Vagina (tissue), 2 donors: Measurements from ENCODE around the gene LHPP. TPM values are rescaled to one million over a fixed set of nuclear protein-coding genes. Genes with fewer than 3 reads are reported as not detected.

Experiments
- DNase-seq, 2 donors: peaks; one replicate each; pipeline ENCODE4 v3.0.0-alpha.2; 2017; ENCODE audit errors: extremely low spot score in 2 of 2
- H3K27ac ChIP-seq: fragments of 200-600 bp; sonication (generic); one replicate; pipeline ENCODE4 v1.5.1; 2019
- H3K27me3 ChIP-seq: fragments of 200-600 bp; sonication (generic); one replicate; pipeline ENCODE4 v1.5.1; 2019
- H3K36me3 ChIP-seq, 2 donors: fragments of 200-600 bp; sonication (generic); one replicate each; pipeline ENCODE4 v1.5.1; 2017 to 2019
- H3K4me1 ChIP-seq: fragments of 200-600 bp; sonication (generic); one replicate; pipeline ENCODE4 v1.5.1; 2019
- H3K4me3 ChIP-seq, 2 donors: fragments of 200-600 bp; sonication (generic); 1 replicate in 1 of 2; 2 replicates in 1 of 2; pipeline ENCODE4 v1.5.1; 2016 to 2019
- H3K9me3 ChIP-seq: fragments of 200-600 bp; sonication (generic); one replicate; pipeline ENCODE4 v1.5.1; 2019
- POLR2A ChIP-seq, 2 donors: fragments of 450-650 bp; IDR thresholded peaks; one replicate each; pipeline ENCODE4 v1.6.1; 2017; ENCODE audit warnings: antibody characterized with exemption in 2 of 2, mild to moderate bottlenecking in 2 of 2, moderate library complexity in 2 of 2
- POLR2AphosphoS5 ChIP-seq, 2 donors: sonication (generic); formaldehyde crosslinking; IDR thresholded peaks; one replicate each; pipeline ENCODE4 v1.9.0; 2017; ENCODE audit warnings: antibody characterized with exemption in 2 of 2, mild to moderate bottlenecking in 2 of 2, low read depth in 1 of 2; ENCODE audit not compliant: insufficient read depth in 1 of 2
- intact Hi-C: fragments of 100-400 bp; cut with DNase I; formaldehyde crosslinking; loops from one replicate; pipeline ENCODE4 v1.15.1; 2023
- total RNA-seq: library from RNA; depleted of rRNA; stranded (reverse); fragments of >200 nt; gene quantifications from one replicate; pipeline ENCODE4 v1.2.3, GENCODE V29; 2016
- TF ChIP-seq, protein P1 (sequence below), 3 experiments: fragments of 450-650 bp in 2 of 3; fragments of 200-600 bp in 1 of 3; sonication (generic) in 1 of 3; IDR thresholded peaks; one replicate each; pipeline ENCODE4 v1.5.1; 2017 to 2019; ENCODE audit warnings: antibody characterized with exemption in 3 of 3, mild to moderate bottlenecking in 2 of 3, moderate library complexity in 2 of 3

LHPP gene
- total RNA-seq, 1 donor from 2014 or later = 20.1 TPM

DNA sequence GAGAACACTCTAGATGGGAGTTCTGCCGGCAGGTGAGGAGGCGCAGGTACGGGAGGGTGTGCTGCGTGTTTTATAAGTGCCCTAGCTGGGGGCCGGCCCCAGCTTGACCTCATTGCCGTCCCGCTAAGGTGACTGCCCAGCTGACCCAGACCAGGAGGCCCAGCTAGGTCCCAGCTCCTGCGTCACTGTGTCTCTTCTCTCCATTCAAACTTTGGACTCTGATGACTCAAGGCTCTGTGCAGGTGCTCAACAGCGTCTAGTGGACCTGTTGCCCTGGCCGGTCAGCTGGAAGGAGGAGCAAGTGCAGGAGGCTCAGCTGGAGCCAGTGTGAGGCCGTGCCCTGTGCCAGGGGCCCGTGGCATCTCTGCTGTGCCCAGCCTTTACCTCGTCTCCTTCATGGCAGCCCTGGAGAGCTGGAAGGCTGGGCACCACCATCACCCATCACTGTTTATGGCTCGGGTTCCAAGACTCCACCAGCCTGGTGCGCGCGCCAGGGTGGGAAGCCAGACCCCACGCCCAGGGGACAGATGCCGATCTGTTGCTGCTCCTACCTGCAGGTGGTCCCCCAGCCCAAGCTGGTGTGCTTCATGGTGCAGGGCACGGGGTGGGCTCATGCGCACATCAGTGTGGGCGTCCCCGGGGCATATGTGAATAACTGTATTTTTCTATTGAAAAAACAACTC is 14.6 kb downstream of the LHPP start:
- intact Hi-C loops = no loop called here
- TF ChIP-seq POLR2A (IDR thresholded peaks at IDR 0.05) (no peak), POLR2AphosphoS5 (IDR thresholded peaks at IDR 0.05; ENCODE audit: insufficient read depth in 1 of 2, low read depth in 1 of 2) (no peak)
- TF ChIP-seq, protein P1, sequence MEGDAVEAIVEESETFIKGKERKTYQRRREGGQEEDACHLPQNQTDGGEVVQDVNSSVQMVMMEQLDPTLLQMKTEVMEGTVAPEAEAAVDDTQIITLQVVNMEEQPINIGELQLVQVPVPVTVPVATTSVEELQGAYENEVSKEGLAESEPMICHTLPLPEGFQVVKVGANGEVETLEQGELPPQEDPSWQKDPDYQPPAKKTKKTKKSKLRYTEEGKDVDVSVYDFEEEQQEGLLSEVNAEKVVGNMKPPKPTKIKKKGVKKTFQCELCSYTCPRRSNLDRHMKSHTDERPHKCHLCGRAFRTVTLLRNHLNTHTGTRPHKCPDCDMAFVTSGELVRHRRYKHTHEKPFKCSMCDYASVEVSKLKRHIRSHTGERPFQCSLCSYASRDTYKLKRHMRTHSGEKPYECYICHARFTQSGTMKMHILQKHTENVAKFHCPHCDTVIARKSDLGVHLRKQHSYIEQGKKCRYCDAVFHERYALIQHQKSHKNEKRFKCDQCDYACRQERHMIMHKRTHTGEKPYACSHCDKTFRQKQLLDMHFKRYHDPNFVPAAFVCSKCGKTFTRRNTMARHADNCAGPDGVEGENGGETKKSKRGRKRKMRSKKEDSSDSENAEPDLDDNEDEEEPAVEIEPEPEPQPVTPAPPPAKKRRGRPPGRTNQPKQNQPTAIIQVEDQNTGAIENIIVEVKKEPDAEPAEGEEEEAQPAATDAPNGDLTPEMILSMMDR (IDR thresholded peaks at IDR 0.05) = no peak

DNA sequence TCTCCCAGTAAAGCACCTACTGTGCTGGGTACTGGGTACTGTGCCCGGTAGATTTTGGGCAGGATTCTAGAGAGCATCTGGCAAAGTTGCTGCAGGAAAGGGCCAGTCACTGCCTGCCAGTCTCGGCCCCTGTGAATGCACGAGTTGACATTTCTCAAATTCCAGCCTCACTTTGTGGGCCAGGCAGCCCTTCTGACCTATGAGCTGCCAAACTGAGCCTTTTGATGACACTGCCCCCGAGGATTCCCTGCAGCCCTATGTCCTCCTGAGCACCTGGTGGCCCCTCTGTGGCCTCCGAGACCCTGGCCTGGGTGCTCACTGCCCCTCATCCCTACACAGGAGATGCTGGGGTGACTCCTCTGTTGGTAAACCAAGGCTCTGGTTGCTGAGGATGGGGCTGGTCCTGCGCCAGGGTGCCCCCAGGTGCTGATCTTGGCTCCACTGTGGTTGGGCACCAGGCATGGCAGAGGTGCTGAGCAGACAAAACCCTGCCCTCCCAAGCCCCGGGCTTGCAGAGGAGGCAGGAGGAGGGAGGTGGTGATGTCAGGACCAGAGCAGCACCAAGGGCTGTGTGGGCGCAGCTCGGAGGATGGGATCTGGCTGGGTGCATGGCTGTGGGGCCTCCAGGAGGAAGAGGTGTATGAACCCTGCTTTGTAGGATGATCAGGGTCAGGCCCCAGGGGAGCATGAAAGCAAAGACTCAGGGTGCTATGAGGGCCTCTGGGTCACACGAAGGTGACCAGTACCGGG is 16.2 kb downstream of the LHPP start:
- Histone ChIP-seq H3K27me3 (no peaks in the 10 kb centered on the region), H3K4me3 (no peak overlapping the region), H3K36me3 (no peaks in the 10 kb centered on the region), H3K4me1 (no peaks in the 10 kb centered on the region), H3K27ac (no peak overlapping the region), H3K9me3 (no peaks in the 10 kb centered on the region)
- intact Hi-C loops = no loop called here
- no peak for TF ChIP-seq POLR2A (IDR thresholded peaks at IDR 0.05)
- DNase-seq = no peak

More for the DNA sequence above, 14.6 kb downstream of the LHPP start:
- Histone ChIP-seq H3K27ac (no peak overlapping the region), H3K36me3 (no peaks in the 10 kb centered on the region), H3K27me3 (no peaks in the 10 kb centered on the region), H3K4me1 (no peaks in the 10 kb centered on the region), H3K9me3 (no peaks in the 10 kb centered on the region), H3K4me3 (no peak overlapping the region)
- no peak for DNase-seq

DNA sequence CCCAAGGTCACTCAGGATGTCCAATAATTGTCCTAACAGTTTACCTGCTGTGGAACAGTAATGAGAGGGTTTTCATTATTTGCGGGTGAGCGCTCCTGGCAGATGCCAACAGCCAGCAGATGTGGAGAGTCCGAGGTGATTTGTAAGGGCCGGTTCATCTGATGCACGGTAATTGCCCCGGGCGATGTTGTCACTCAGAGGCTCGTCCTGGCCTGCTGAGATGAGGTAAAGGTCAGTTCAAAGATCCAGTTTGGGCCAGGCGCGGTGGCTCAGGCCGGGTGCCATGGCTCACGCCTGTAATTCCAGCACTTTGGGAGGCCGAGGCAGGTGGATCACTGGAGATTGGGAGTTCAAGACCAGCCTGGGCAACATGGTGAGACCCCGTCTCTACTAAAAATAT is 16.9 kb downstream of the LHPP start:
- Histone ChIP-seq H3K4me3 (no peak overlapping the region), H3K27me3 (no peaks in the 10 kb centered on the region), H3K27ac (no peak overlapping the region), H3K4me1 (no peaks in the 10 kb centered on the region), H3K36me3 (no peaks in the 10 kb centered on the region), H3K9me3 (no peaks in the 10 kb centered on the region)
- DNase-seq = no peak
- no peak for TF ChIP-seq POLR2A (IDR thresholded peaks at IDR 0.05)
- TF ChIP-seq, protein P1 (IDR thresholded peaks at IDR 0.05) = no peak
- TF ChIP-seq POLR2AphosphoS5 (IDR thresholded peaks at IDR 0.05; ENCODE audit: insufficient read depth in 1 of 2, low read depth in 1 of 2) = no peak
- intact Hi-C loops = no loop called here

DNA sequence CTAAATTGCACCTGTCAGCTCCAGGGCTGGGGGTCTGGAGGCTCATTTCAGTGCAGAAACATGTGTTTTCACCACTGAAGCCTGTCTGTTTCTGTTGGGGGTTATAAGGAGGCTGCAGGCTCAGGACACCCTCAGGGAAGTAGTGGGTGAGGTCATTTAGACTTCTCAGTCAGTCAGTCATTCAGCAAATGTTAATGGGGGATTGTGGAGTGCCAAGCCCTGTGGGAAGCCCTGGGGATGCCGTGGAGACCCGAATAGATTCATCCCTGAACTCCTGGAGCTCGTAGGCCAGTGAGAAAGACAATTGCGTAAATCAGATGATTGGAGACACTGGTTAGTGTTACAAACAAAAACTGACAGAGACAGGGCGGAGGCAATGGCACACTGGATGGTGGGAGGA is 19.2 kb downstream of the LHPP start:
- intact Hi-C loops = no loop called here
- Histone ChIP-seq H3K27ac (no peak overlapping the region), H3K9me3 (no peaks in the 10 kb centered on the region), H3K36me3 (no peaks in the 10 kb centered on the region), H3K4me1 (no peaks in the 10 kb centered on the region), H3K4me3 (no peak overlapping the region), H3K27me3 (no peaks in the 10 kb centered on the region)
- no peak for DNase-seq
- TF ChIP-seq, protein P1 (IDR thresholded peaks at IDR 0.05) = no peak
- TF ChIP-seq POLR2AphosphoS5 (IDR thresholded peaks at IDR 0.05; ENCODE audit: insufficient read depth in 1 of 2, low read depth in 1 of 2) (no peak), POLR2A (IDR thresholded peaks at IDR 0.05) (no peak)

DNA sequence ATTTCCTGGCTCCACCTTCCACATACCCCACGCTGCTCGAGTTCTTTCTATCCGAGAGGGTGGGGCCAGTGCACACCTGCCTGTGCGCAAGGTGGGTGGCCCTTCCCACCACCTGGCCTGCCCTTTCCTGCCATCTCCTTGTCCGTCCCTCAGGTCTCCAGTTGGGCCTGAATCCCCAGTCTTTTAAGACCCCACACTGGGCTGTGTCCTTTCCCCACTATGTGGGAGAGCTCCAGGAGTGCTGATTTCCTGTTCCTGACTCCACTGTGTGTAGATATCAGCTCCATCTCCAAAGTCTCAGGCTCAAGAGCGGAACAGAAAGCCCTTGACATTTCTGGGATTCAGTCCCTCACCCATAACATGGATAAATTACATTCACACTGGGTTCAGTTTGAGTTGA is 20.1 kb downstream of the LHPP start:
- no peak for DNase-seq
- intact Hi-C loops = no loop called here

More for the DNA sequence above, 20.1 kb downstream of the LHPP start:
- no peaks in the 10 kb centered on the region for H3K4me1 ChIP-seq
- no peaks in the 10 kb centered on the region for H3K9me3 ChIP-seq
- H3K4me3 ChIP-seq = no peak overlapping the region
- no peak overlapping the region for H3K27ac ChIP-seq
- TF ChIP-seq, protein P1 (IDR thresholded peaks at IDR 0.05) = no peak
- TF ChIP-seq POLR2AphosphoS5 (IDR thresholded peaks at IDR 0.05; ENCODE audit: insufficient read depth in 1 of 2, low read depth in 1 of 2) = no peak
- no peak for TF ChIP-seq POLR2A (IDR thresholded peaks at IDR 0.05)
- no peaks in the 10 kb centered on the region for H3K27me3 ChIP-seq
- no peaks in the 10 kb centered on the region for H3K36me3 ChIP-seq
